ENCODE measurements around the gene GJA3.

The GJA3 gene

DNA sequence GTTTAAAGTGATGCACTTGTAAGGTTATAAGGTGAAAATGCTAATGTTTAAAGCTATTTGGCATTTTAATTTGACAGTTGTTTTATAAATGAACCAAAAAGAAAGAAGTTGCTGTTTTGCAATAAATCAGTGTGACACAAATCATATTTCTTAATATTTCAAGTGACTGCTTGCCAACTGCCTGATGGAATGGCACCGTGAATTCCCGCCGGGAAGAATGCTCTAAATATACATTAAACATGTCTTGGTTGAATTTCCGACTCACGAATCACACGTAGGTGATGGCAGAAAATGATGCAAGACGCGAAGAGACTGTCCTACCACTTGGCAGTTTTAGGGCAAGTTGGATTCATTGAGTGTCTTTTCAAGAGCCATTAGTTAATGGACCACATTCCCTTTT lies 34.9 kb upstream of the GJA3 start:
- H3K27ac ChIP-seq, result no peak overlapping the region
- no peak for TF ChIP-seq CTCF (conservative IDR thresholded peaks at IDR 0.05; ENCODE audit: low read depth)
- DNase-seq (ENCODE audit: low spot score), result no peak
- POLR2A ChIA-PET (ENCODE audit: low non-redundant PET), result no interaction called here
- CTCF ChIA-PET, result interaction anchor here (0.5 to 0.7 kb wide), 4 partner anchors 228 to 687 kb away, joined by 3 to 4 read pairs (median 3); no protein-coding TSS in a partner anchor

- H3K27ac ChIP-seq, result peak overlapping the region; percentile 92
- no peak for DNase-seq (ENCODE audit: low spot score)
- POLR2A ChIA-PET (ENCODE audit: low non-redundant PET), result no interaction called here
- CTCF ChIA-PET, result no interaction called here
- no peak for TF ChIP-seq CTCF (conservative IDR thresholded peaks at IDR 0.05; ENCODE audit: low read depth)
These were observed 33.2 kb upstream of the GJA3 start for GRCh38 chr13:20193907-20194631.

DNA sequence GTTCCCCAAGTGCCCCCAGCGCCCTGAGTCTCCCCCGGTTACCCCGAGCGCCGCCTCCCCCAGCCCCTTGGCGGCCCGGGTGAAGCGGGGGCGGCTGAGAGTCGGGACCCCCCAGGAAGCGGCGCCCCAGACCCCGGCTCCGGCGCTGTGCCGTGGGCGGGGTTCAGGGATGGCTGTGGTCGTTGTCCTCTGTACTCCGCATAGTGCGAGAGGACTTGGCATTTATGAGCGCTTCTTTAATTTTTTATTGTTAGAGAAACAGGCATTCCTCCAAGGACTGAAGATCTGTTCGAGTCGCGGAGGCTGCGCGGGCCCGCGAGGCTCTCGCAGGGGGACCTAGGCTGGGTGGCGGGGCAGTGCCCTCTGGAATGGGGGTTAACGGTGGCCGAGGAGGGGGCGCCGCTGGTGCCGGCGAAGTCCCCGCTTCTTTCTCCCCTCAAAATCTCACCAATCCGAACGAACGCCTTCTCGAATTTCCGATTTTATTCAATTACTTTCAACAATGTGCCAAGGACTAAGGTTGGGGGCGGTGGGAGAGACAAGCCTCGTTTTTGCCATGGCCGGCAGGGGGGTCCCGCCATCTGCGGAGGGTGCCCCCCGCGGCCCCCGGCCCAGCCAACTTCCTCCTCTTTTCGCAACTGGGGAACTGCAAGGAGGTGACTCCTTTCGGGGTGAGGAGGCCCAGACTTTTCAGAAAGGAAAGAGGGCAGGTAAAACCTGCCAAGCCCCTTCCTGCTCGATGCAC lies 32.5 kb upstream of the GJA3 start:
- DNase-seq (ENCODE audit: low spot score), result no peak
- POLR2A ChIA-PET (ENCODE audit: low non-redundant PET), result interaction anchor here (0.6 kb wide), 1 partner anchor 190 kb away, joined by 3 read pairs; no protein-coding TSS in a partner anchor
- H3K27ac ChIP-seq, result peak overlapping the region; percentile 92
- CTCF ChIA-PET, result no interaction called here
- no peak for TF ChIP-seq CTCF (conservative IDR thresholded peaks at IDR 0.05; ENCODE audit: low read depth)

DNA sequence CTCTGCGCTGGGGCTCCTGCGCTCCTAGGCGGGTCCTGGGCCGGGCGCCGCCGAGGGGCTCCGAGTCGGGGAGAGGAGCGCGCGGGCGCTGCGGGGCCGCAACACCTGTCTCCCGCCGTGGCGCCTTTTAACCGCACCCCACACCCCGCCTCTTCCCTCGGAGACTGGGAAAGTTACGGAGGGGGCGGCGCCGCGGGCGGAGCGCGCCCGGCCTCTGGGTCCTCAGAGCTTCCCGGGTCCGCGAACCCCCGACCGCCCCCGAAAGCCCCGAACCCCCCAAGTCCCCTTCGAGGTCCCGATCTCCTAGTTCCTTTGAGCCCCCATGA lies 31.9 kb upstream of the GJA3 start, which contains the start of gene GJB2:
Gene GJB2, minus strand, starts transcription at position 103 of the 326 bp plus-strand sequence. CDS start 3,357 bp downstream, outside the sequence.
- CTCF ChIA-PET, result interaction anchor here (0.6 kb wide), 3 partner anchors 158 to 302 kb away, joined by 3 to 8 read pairs (median 3); no protein-coding TSS in a partner anchor
- TF ChIP-seq CTCF (conservative IDR thresholded peaks at IDR 0.05; ENCODE audit: low read depth), result no peak
- DNase-seq (ENCODE audit: low spot score), result peak; percentile 54
- POLR2A ChIA-PET (ENCODE audit: low non-redundant PET), result interaction anchor here (0.6 kb wide), 1 partner anchor 191 kb away, joined by 3 read pairs; no protein-coding TSS in a partner anchor
- peak within 1 kb of the TSS; percentile 92 for H3K27ac ChIP-seq

DNA sequence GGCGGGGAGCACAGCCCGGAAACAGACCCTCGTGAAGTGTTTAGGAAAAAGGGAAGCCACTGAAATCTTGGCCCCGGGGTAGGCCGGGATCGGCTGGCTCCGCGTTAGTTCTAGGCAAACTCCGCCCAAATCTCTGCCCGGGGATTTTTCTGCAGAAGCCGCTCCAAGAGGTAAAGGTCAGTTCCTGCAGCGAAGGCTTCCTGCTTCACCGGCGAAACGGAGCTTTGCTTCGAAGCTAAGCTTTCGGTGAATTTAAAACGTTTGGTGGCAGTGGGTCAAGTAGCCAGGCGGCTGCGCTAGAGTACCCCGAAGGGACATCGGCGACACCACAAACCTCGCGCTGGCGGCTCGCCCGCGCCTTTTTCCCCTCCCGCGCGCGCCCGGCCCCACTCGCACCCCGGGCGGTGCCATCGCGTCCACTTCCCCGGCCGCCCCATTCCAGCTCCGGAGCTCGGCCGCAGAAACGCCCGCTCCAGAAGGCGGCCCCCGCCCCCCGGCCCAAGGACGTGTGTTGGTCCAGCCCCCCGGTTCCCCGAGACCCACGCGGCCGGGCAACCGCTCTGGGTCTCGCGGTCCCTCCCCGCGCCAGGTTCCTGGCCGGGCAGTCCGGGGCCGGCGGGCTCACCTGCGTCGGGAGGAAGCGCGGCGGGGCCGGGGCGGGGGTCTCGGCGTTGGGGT lies 31.4 kb upstream of the GJA3 start:
- peak overlapping the region; percentile 92 for H3K27ac ChIP-seq
- no peak for DNase-seq (ENCODE audit: low spot score)
- ChIA-PET CTCF (interaction anchor here (0.6 kb wide), 3 partner anchors 158 to 303 kb away, joined by 3 to 8 read pairs (median 3); no protein-coding TSS in a partner anchor), POLR2A (ENCODE audit: low non-redundant PET) (no interaction called here)
- no peak for TF ChIP-seq CTCF (conservative IDR thresholded peaks at IDR 0.05; ENCODE audit: low read depth)
